Measurements from ENCODE around the gene PASK. TPM values are rescaled to one million over a fixed set of nuclear protein-coding genes. Genes with fewer than 3 reads are reported as not detected.

PASK gene
- total and polyA plus RNA-seq, 2 donors from 2014 or later, result 3.1 to 26.0 TPM

DNA sequence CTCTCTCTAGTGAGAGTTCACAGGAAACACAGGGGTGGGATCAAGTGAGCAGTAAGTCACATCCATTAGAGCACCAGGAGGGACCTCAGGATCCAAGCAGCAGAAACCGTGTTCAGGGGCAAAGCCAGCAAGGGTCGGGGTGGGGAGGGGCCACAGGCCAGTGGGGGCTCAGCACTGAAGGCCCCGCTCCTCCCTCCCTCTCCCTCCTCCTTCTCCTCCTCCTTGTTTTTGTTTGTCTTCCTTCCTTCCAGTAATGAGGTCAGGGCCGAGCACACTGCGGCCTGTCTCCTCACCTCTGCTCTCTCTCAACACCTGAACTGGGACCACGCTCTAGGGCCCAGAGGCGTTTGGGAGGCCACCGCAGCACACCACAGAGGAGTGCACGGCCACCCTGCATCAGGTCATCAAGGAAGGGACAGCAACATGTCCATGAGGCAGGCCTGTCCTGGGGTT, 68.1 kb downstream of the PASK start:
- H3K36me3 ChIP-seq (ENCODE audit: control insufficient read depth in 2 of 3, insufficient read depth in 3 of 3, low read length in 3 of 3), result peaks cover 0 to 8% (median 1%) of the 10 kb centered on the region in 3 donors
- DNase-seq (peak in 1 of 5 donors; percentile 57), FAIRE-seq (no peak)
- H3K4me3 ChIP-seq (ENCODE audit: low read length in 3 of 3), result no peak overlapping the region
- H3K27ac ChIP-seq (ENCODE audit: low read depth in 2 of 2, low read length in 2 of 2), result no peak overlapping the region
- intact Hi-C loops (cut with DNase I), result no loop called here
- TF ChIP-seq, protein P1, sequence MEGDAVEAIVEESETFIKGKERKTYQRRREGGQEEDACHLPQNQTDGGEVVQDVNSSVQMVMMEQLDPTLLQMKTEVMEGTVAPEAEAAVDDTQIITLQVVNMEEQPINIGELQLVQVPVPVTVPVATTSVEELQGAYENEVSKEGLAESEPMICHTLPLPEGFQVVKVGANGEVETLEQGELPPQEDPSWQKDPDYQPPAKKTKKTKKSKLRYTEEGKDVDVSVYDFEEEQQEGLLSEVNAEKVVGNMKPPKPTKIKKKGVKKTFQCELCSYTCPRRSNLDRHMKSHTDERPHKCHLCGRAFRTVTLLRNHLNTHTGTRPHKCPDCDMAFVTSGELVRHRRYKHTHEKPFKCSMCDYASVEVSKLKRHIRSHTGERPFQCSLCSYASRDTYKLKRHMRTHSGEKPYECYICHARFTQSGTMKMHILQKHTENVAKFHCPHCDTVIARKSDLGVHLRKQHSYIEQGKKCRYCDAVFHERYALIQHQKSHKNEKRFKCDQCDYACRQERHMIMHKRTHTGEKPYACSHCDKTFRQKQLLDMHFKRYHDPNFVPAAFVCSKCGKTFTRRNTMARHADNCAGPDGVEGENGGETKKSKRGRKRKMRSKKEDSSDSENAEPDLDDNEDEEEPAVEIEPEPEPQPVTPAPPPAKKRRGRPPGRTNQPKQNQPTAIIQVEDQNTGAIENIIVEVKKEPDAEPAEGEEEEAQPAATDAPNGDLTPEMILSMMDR (IDR thresholded peaks at IDR 0.05; ENCODE audit: borderline replicate concordance, extremely low read depth, insufficient read depth), result no peak
- H3K9me3 ChIP-seq (ENCODE audit: control insufficient read depth in 2 of 3, insufficient read depth in 1 of 3, low read length in 3 of 3), result no peaks in the 10 kb centered on the region
- H3K27me3 ChIP-seq (ENCODE audit: control insufficient read depth, insufficient read depth, low read length), result no peaks in the 10 kb centered on the region
- no peak overlapping the region for H3K9ac ChIP-seq (ENCODE audit: low read length in 3 of 3)
- peaks cover 0 to 4% (median 0%) of the 10 kb centered on the region in 3 donors for H3K4me1 ChIP-seq (ENCODE audit: control insufficient read depth in 2 of 3, insufficient read depth in 2 of 3, low read depth in 1 of 3, low read length in 3 of 3)

DNA sequence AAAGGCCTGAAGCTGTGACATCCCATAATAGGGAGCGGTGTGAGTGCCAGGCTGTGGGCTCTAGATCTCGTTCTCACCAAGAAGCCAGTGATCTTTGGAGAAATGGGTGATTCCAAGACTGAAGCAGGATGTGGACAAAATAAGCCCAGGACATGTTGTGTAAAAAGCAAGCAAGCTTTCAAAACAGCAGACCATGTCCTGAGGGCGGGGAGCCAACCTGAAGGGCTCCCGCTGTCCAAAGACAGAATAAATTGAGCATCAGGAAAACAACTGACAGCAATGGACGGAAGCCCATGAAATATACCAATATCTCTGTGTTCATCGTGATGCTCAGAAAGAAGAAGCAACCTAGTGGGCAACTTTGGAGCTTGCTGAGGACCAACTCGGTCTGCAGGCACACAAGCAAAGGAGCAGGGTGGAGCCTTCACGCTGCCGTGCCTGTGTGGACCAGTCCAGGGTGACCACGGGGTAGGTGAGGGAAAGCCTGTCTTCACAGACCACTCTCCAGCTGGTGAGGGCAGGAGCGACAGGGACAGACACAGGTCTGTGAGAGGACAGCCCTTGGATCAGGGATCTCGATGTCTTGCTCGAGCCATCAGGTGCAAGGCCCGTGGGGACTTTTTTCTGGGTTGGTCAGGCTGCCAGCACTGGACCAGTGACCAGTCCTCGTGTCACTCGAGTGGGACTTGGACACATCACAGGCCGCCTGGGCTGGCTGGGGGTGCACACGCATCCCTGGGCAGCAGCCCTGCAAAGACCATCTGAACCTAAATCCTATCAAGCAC, 68.7 kb downstream of the PASK start:
- FAIRE-seq (no peak), DNase-seq (peak in 1 of 5 donors; percentile 69)
- H3K4me1 ChIP-seq (ENCODE audit: control insufficient read depth in 2 of 3, insufficient read depth in 2 of 3, low read depth in 1 of 3, low read length in 3 of 3), result peaks cover 0 to 4% (median 0%) of the 10 kb centered on the region in 3 donors
- no peak overlapping the region for H3K4me3 ChIP-seq (ENCODE audit: low read length in 3 of 3)
- peaks cover 0 to 4% (median 0%) of the 10 kb centered on the region in 3 donors for H3K36me3 ChIP-seq (ENCODE audit: control insufficient read depth in 2 of 3, insufficient read depth in 3 of 3, low read length in 3 of 3)
- TF ChIP-seq, protein P1 (IDR thresholded peaks at IDR 0.05; ENCODE audit: borderline replicate concordance, extremely low read depth, insufficient read depth), result no peak
- H3K9ac ChIP-seq (ENCODE audit: low read length in 3 of 3), result no peak overlapping the region
- H3K27me3 ChIP-seq (ENCODE audit: control insufficient read depth, insufficient read depth, low read length), result no peaks in the 10 kb centered on the region
- H3K9me3 ChIP-seq (ENCODE audit: control insufficient read depth in 2 of 3, insufficient read depth in 1 of 3, low read length in 3 of 3), result no peaks in the 10 kb centered on the region
- no peak overlapping the region for H3K27ac ChIP-seq (ENCODE audit: low read depth in 2 of 2, low read length in 2 of 2)
- intact Hi-C loops (cut with DNase I), result no loop called here

DNA sequence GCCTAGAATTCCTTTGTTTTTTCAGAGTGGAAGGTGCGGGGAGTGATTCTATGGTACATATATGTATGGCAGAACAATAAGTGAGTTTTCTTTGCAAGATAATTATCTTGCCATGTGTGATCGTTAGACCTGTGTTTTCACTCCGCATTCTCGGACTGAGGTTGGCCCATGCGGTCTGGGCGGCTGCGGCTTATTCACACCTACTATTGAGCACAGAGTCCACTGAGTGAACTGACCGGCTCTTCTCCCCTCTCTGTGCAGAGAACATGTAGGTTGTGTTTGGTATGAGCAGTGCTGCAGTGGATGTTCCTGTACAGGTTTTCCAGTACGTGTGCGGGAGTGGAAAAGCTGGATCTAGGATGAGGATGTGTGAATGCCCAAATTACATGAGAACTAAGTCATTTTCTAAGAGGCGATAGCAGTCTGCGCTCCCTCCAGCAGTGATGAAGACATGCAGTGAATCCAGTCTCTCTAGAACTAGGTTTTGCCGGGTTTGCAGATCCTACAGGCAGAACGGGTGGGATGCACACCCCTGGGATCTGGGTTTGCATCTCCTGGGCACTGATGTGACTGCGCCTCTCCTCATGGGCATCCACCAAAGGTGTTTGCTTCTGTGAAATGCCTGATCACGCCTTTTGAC, 74.3 kb downstream of the PASK start:
- DNase-seq (no peak), FAIRE-seq (no peak)
- Histone ChIP-seq H3K9ac (ENCODE audit: low read length in 3 of 3) (no peak overlapping the region), H3K4me1 (ENCODE audit: control insufficient read depth in 2 of 3, insufficient read depth in 2 of 3, low read depth in 1 of 3, low read length in 3 of 3) (no peaks in the 10 kb centered on the region), H3K27ac (ENCODE audit: low read depth in 2 of 2, low read length in 2 of 2) (no peak overlapping the region), H3K4me3 (ENCODE audit: low read length in 3 of 3) (no peak overlapping the region), H3K27me3 (ENCODE audit: control insufficient read depth, insufficient read depth, low read length) (no peaks in the 10 kb centered on the region), H3K9me3 (ENCODE audit: control insufficient read depth in 2 of 3, insufficient read depth in 1 of 3, low read length in 3 of 3) (no peaks in the 10 kb centered on the region), H3K36me3 (ENCODE audit: control insufficient read depth in 2 of 3, insufficient read depth in 3 of 3, low read length in 3 of 3) (peaks cover 0 to 13% (median 6%) of the 10 kb centered on the region in 3 donors)
- TF ChIP-seq, protein P1 (IDR thresholded peaks at IDR 0.05; ENCODE audit: borderline replicate concordance, extremely low read depth, insufficient read depth), result no peak
- intact Hi-C loops (cut with DNase I), result no loop called here

Data from kidney (tissue), 14 donors.